HEK293 (cell line): ENCODE measurements around the gene GUCY1A2.

Experiments used
- CTCF ChIA-PET: fragments of 350-600 bp; formaldehyde crosslinking; extraction: SDS; loops from one replicate; lab custom pipeline; 2021; ENCODE audit warnings: antibody characterized with exemption; lab: Yijun Ruan, JAX
- POLR2A ChIA-PET: fragments of 300-600 bp; formaldehyde crosslinking; extraction: SDS; loops from one replicate; lab custom pipeline; 2020; ENCODE audit warnings: antibody characterized with exemption, inconsistent platforms; lab: Yijun Ruan, JAX
- H3K27ac ChIP-seq: fragments of 200-500 bp; sonication (Bioruptor generic); 2 replicates; pipeline ENCODE4 v1.5.1; 2014; ENCODE audit warnings: low read depth, low read length, control low read depth, inconsistent platforms; ENCODE audit errors: extremely low read depth
- H3K36me3 ChIP-seq, 2 experiments: fragments of 200-500 bp in 1 of 2; sonication (Bioruptor generic) in 1 of 2; 1 replicate in 1 of 2; 2 replicates in 1 of 2; pipeline ENCODE4 v1.5.1; 2014 to 2017; ENCODE audit warnings: inconsistent platforms in 2 of 2, low read length in 2 of 2; ENCODE audit not compliant: control insufficient read depth in 2 of 2, insufficient read depth in 1 of 2
- H3K4me1 ChIP-seq: fragments of 200-500 bp; sonication (Bioruptor generic); 2 replicates; pipeline ENCODE4 v1.5.1; 2014; ENCODE audit warnings: mild to moderate bottlenecking, low read length, inconsistent platforms; ENCODE audit not compliant: control insufficient read depth, insufficient read depth
- H3K4me3 ChIP-seq: 2 replicates; pipeline ENCODE4 v1.5.1; 2011; ENCODE audit warnings: low read depth, mild to moderate bottlenecking, control low read depth, low read length, moderate library complexity
- H3K9me3 ChIP-seq: fragments of 200-500 bp; sonication (Bioruptor generic); 2 replicates; pipeline ENCODE4 v1.5.1; 2014; ENCODE audit warnings: low read depth, low read length, inconsistent platforms; ENCODE audit not compliant: control insufficient read depth, insufficient read depth
- EGR2 ChIP-seq: fragments of 450-650 bp; formaldehyde crosslinking; IDR thresholded peaks from 2 replicates; pipeline ENCODE4 v1.5.1; 2016; ENCODE audit warnings: low read depth, missing biosample characterization, missing genetic modification characterization
- GLIS2 ChIP-seq: fragments of 450-650 bp; formaldehyde crosslinking; IDR thresholded peaks from 2 replicates; pipeline ENCODE4 v1.5.1; 2016; ENCODE audit warnings: missing biosample characterization, missing genetic modification characterization
- KLF16 ChIP-seq: fragments of 450-650 bp; formaldehyde crosslinking; IDR thresholded peaks from 2 replicates; pipeline ENCODE4 v1.5.1; 2017; ENCODE audit warnings: missing biosample characterization, missing genetic modification characterization
- RBAK ChIP-seq: fragments of 450-650 bp; formaldehyde crosslinking; IDR thresholded peaks from 2 replicates; pipeline ENCODE4 v1.5.1; 2016; ENCODE audit warnings: missing biosample characterization, missing genetic modification characterization
- ZFHX2 ChIP-seq: fragments of 450-650 bp; formaldehyde crosslinking; conservative IDR thresholded peaks from 2 replicates; pipeline ENCODE4 v1.5.1; 2016; ENCODE audit warnings: missing biosample characterization, missing genetic modification characterization
- ZNF239 ChIP-seq: fragments of 450-650 bp; formaldehyde crosslinking; IDR thresholded peaks from 2 replicates; pipeline ENCODE4 v1.5.1; 2016; ENCODE audit warnings: missing biosample characterization, missing genetic modification characterization
- ZNF274 ChIP-seq, 2 experiments: fragments of 200-500 bp in 1 of 2; fragments of 450-650 bp in 1 of 2; sonication (Bioruptor generic) in 1 of 2; formaldehyde crosslinking in 1 of 2; IDR thresholded peaks; 2 replicates each; pipeline versions ENCODE4 v1.5.1 to v1.6.1; 2014 to 2016; ENCODE audit warnings: borderline replicate concordance in 1 of 2, inconsistent platforms in 1 of 2, low read length in 1 of 2, missing biosample characterization in 1 of 2, missing genetic modification characterization in 1 of 2
- ZNF791 ChIP-seq: fragments of 450-650 bp; formaldehyde crosslinking; IDR thresholded peaks from 2 replicates; pipeline ENCODE4 v1.5.1; 2016; ENCODE audit warnings: missing biosample characterization, missing genetic modification characterization
- TF ChIP-seq, protein P1 (sequence below): fragments of 450-650 bp; formaldehyde crosslinking; IDR thresholded peaks from 2 replicates; pipeline ENCODE4 v1.5.1; 2016; ENCODE audit warnings: missing biosample characterization, missing genetic modification characterization
- TF ChIP-seq, protein P2 (sequence below): fragments of 450-650 bp; formaldehyde crosslinking; IDR thresholded peaks from 2 replicates; pipeline ENCODE4 v1.5.1; 2016; ENCODE audit warnings: missing biosample characterization, missing genetic modification characterization
- TF ChIP-seq, protein P3 (sequence below): fragments of 450-650 bp; formaldehyde crosslinking; conservative IDR thresholded peaks from 2 replicates; pipeline ENCODE4 v1.5.1; 2016; ENCODE audit warnings: low read depth, missing biosample characterization, missing genetic modification characterization
- TF ChIP-seq, protein P4 (sequence below): fragments of 450-650 bp; formaldehyde crosslinking; IDR thresholded peaks from 2 replicates; pipeline ENCODE4 v1.5.1; 2016; ENCODE audit warnings: missing biosample characterization, missing genetic modification characterization, borderline replicate concordance

The GUCY1A2 gene

DNA sequence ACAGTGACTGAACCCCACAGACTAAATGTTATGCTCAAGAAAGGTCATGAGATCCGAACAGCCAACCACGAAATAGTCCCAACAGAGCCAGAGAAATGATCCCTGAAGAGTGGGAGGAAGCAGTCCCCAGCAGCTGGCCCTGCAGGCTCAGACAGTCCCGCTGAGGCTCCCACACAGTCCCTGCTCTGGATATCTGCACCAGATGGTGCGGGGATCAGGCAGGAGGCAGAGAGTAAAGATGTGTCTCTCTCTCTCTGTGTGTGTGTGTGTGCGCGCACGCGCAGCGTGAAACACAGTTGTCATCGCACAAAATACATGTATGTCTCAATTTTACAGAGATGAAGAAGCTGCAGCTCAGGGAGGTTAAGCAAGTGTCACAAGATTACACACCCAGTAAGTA, 27.9 kb downstream of the GUCY1A2 start:
- POLR2A ChIA-PET, result no interaction called here
- Histone ChIP-seq H3K4me1 (peaks cover 2% of the 10 kb centered on the region; the same call in 1 of the 2 replicates), H3K36me3 (no peaks in the 10 kb centered on the region), H3K4me3 (no peak overlapping the region), H3K9me3 (no peaks in the 10 kb centered on the region), H3K27ac (no peak overlapping the region)
- TF ChIP-seq, protein P1, sequence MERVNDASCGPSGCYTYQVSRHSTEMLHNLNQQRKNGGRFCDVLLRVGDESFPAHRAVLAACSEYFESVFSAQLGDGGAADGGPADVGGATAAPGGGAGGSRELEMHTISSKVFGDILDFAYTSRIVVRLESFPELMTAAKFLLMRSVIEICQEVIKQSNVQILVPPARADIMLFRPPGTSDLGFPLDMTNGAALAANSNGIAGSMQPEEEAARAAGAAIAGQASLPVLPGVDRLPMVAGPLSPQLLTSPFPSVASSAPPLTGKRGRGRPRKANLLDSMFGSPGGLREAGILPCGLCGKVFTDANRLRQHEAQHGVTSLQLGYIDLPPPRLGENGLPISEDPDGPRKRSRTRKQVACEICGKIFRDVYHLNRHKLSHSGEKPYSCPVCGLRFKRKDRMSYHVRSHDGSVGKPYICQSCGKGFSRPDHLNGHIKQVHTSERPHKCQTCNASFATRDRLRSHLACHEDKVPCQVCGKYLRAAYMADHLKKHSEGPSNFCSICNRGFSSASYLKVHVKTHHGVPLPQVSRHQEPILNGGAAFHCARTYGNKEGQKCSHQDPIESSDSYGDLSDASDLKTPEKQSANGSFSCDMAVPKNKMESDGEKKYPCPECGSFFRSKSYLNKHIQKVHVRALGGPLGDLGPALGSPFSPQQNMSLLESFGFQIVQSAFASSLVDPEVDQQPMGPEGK (tag by site-specific recombination), result no peak
- peak; percentile 37 for TF ChIP-seq ZFHX2 (tag by site-specific recombination)
- TF ChIP-seq, protein P2, sequence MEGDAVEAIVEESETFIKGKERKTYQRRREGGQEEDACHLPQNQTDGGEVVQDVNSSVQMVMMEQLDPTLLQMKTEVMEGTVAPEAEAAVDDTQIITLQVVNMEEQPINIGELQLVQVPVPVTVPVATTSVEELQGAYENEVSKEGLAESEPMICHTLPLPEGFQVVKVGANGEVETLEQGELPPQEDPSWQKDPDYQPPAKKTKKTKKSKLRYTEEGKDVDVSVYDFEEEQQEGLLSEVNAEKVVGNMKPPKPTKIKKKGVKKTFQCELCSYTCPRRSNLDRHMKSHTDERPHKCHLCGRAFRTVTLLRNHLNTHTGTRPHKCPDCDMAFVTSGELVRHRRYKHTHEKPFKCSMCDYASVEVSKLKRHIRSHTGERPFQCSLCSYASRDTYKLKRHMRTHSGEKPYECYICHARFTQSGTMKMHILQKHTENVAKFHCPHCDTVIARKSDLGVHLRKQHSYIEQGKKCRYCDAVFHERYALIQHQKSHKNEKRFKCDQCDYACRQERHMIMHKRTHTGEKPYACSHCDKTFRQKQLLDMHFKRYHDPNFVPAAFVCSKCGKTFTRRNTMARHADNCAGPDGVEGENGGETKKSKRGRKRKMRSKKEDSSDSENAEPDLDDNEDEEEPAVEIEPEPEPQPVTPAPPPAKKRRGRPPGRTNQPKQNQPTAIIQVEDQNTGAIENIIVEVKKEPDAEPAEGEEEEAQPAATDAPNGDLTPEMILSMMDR, result no peak
- no peak for TF ChIP-seq KLF16 (tag by site-specific recombination)
- no peak for TF ChIP-seq ZNF274 (IDR thresholded peaks at IDR 0.05; ENCODE audit: low read length)
- no peak for TF ChIP-seq ZNF274 (tag by site-specific recombination; IDR thresholded peaks at IDR 0.05; ENCODE audit: borderline replicate concordance)
- TF ChIP-seq, protein P3, sequence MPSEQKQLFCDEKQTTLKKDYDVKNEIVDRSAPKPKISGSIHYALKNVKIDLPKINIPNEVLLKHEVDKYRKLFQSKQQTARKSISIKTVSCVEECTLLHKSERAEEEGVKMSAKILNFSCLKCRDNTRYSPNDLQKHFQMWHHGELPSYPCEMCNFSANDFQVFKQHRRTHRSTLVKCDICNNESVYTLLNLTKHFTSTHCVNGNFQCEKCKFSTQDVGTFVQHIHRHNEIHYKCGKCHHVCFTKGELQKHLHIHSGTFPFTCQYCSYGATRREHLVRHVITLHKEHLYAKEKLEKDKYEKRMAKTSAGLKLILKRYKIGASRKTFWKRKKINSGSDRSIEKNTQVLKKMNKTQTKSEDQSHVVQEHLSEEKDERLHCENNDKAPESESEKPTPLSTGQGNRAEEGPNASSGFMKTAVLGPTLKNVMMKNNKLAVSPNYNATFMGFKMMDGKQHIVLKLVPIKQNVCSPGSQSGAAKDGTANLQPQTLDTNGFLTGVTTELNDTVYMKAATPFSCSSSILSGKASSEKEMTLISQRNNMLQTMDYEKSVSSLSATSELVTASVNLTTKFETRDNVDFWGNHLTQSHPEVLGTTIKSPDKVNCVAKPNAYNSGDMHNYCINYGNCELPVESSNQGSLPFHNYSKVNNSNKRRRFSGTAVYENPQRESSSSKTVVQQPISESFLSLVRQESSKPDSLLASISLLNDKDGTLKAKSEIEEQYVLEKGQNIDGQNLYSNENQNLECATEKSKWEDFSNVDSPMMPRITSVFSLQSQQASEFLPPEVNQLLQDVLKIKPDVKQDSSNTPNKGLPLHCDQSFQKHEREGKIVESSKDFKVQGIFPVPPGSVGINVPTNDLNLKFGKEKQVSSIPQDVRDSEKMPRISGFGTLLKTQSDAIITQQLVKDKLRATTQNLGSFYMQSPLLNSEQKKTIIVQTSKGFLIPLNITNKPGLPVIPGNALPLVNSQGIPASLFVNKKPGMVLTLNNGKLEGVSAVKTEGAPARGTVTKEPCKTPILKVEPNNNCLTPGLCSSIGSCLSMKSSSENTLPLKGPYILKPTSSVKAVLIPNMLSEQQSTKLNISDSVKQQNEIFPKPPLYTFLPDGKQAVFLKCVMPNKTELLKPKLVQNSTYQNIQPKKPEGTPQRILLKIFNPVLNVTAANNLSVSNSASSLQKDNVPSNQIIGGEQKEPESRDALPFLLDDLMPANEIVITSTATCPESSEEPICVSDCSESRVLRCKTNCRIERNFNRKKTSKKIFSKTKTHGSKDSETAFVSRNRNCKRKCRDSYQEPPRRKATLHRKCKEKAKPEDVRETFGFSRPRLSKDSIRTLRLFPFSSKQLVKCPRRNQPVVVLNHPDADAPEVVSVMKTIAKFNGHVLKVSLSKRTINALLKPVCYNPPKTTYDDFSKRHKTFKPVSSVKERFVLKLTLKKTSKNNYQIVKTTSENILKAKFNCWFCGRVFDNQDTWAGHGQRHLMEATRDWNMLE, result no peak
- TF ChIP-seq EGR2 (tag by site-specific recombination), result peak; percentile 19; the same call in 1 of the 2 replicates
- no peak for TF ChIP-seq ZNF791 (tag by site-specific recombination)
- TF ChIP-seq, protein P4, sequence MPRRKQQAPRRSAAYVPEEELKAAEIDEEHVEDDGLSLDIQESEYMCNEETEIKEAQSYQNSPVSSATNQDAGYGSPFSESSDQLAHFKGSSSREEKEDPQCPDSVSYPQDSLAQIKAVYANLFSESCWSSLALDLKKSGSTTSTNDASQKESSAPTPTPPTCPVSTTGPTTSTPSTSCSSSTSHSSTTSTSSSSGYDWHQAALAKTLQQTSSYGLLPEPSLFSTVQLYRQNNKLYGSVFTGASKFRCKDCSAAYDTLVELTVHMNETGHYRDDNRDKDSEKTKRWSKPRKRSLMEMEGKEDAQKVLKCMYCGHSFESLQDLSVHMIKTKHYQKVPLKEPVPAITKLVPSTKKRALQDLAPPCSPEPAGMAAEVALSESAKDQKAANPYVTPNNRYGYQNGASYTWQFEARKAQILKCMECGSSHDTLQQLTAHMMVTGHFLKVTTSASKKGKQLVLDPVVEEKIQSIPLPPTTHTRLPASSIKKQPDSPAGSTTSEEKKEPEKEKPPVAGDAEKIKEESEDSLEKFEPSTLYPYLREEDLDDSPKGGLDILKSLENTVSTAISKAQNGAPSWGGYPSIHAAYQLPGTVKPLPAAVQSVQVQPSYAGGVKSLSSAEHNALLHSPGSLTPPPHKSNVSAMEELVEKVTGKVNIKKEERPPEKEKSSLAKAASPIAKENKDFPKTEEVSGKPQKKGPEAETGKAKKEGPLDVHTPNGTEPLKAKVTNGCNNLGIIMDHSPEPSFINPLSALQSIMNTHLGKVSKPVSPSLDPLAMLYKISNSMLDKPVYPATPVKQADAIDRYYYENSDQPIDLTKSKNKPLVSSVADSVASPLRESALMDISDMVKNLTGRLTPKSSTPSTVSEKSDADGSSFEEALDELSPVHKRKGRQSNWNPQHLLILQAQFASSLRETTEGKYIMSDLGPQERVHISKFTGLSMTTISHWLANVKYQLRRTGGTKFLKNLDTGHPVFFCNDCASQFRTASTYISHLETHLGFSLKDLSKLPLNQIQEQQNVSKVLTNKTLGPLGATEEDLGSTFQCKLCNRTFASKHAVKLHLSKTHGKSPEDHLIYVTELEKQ (tag by site-specific recombination), result no peak
- no peak for TF ChIP-seq GLIS2 (tag by site-specific recombination)
- CTCF ChIA-PET, result interaction anchor here (0.6 kb wide), 2 partner anchors 9 to 227 kb away, joined by 3 read pairs; no protein-coding TSS in a partner anchor

DNA sequence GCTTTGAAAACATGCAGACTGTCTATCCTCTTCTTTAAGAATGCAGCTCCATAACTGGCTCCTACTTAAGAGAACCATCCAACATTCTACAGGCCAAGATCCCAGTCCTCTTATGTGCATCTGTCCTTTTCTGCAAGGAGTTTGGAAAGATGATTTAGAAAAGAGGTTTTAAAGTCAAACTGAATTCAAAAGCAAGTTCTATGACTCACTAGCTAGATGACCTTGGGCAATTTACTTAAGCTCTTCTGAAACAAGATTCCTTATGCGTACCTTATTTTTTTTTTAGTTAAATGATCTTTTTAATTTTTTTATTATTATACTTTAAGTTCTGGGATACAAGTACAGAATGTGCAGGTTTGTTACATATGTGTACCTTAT, 29.2 kb downstream of the GUCY1A2 start:
- no peak overlapping the region for H3K27ac ChIP-seq
- no peak overlapping the region for H3K4me3 ChIP-seq
- TF ChIP-seq RBAK, result no peak
- TF ChIP-seq ZNF239 (tag by site-specific recombination), result no peak
- ChIA-PET POLR2A (no interaction called here), CTCF (interaction anchor here (0.6 to 0.8 kb wide), 3 partner anchors 14 to 268 kb away, joined by 3 to 5 read pairs (median 4); no protein-coding TSS in a partner anchor)
- peaks cover 2% of the 10 kb centered on the region; the same call in 1 of the 2 replicates for H3K4me1 ChIP-seq
- H3K36me3 ChIP-seq, result no peaks in the 10 kb centered on the region
- no peaks in the 10 kb centered on the region for H3K9me3 ChIP-seq
